Measurements from ENCODE around the gene ITGA2.

Gene ITGA2

DNA sequence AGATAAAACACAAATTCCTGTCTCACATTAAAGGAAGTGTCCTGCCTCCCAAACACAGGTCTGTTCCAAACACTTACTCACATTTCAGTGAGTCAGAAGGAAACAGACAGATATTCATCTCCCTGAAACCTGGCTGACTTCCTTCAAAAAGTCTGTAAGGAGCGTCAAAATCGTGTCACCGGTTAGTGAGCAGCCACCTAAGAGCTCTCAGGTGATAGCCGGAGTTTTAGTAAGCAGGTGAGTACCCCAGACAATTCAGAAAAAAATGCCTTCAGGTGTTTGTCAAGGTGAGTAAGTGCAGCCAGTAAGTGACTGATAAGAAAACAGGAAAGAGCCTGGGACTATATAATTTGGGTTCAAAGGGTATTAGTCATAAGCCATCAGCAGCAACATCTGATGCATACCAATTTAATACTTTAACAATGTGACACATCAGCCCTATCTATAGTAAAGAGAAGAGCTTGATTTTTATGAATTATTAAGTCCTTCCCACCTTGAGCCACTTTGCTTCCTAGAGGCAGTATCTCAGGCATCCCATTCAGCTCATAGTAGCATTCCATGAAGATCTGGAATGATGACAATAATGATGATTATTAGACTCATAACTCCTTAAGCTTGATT lies 1.3 kb upstream of the ITGA2 start:
- DNase-seq (ENCODE audit: low read depth): peak; percentile 64
- H3K4me3 ChIP-seq (ENCODE audit: control insufficient read depth, low read depth, low read length): no peak overlapping the region
- TF ChIP-seq, protein P1, sequence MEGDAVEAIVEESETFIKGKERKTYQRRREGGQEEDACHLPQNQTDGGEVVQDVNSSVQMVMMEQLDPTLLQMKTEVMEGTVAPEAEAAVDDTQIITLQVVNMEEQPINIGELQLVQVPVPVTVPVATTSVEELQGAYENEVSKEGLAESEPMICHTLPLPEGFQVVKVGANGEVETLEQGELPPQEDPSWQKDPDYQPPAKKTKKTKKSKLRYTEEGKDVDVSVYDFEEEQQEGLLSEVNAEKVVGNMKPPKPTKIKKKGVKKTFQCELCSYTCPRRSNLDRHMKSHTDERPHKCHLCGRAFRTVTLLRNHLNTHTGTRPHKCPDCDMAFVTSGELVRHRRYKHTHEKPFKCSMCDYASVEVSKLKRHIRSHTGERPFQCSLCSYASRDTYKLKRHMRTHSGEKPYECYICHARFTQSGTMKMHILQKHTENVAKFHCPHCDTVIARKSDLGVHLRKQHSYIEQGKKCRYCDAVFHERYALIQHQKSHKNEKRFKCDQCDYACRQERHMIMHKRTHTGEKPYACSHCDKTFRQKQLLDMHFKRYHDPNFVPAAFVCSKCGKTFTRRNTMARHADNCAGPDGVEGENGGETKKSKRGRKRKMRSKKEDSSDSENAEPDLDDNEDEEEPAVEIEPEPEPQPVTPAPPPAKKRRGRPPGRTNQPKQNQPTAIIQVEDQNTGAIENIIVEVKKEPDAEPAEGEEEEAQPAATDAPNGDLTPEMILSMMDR (conservative IDR thresholded peaks at IDR 0.05; ENCODE audit: control insufficient read depth, insufficient read depth, low read depth, low read length): no peak

DNA sequence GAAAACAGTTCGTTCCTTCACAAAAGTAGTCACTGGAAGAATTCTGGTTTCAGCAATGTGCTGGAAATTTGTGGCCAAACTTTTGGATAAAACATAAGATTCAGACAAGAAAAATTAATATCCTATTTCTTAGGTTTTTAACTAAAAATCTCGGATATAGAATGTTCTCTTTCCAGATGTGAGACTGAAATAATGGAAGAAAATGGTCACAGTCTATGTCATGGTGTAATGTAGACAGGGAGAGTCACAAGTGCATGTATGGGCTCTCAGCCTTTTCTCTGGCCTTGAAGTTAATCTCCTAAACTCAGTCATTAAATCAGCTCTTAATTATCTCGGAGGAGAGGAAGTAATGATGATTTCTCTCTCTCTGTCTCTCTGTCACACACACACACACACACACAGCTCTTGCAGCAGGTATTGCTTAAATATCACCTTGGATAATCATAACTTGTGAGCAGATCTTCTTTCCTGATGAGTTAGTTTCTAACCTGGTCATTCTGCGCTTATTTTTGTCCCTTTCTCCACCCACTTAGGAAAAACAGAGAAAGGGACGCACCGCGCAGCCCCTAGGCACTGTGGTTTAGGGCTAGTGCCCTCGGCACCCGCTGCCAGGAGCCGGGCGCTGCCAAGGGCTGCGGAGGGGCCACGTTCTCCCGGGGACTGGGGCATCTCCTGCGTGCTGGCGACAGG lies 672 bp upstream of the ITGA2 start:
- TF ChIP-seq, protein P1 (conservative IDR thresholded peaks at IDR 0.05; ENCODE audit: control insufficient read depth, insufficient read depth, low read depth, low read length): no peak
- H3K4me3 ChIP-seq (ENCODE audit: control insufficient read depth, low read depth, low read length): peak overlapping the region; percentile 88
- DNase-seq (ENCODE audit: low read depth): no peak

DNA sequence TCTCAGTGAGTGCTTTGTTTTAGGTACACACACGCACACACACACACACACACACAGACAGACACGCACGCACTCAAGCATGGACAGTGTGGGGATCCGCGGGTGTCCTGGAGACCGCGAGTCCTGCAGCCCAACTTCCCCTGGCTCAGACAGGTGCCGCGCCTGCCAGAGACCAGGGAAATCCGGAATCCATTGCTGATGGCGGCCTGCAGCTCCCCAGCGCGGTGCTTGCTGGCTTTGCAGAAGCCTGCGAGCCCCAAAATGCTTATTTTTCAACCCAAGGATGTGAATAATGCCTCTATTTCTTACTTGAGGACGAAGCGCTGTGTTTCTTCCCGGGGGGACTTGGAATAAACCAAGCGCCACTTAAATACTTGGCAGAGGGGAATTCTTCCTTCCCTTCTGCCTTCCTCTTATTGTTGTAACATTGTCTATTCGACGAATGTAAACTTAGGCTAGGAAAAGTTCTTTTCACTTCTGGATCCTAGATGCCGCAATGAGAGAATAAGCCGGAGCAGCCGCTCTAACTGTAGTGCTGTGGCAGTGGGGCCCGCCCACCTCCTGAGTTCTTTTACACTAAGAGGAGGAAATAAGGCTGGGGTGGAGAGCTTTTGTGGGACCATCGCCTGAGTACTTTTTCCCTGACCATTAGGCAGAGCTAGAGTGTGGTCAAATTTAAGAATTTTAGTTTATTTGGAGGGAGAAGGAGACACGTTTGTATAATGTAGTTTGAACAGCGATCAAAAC lies 802 bp downstream of the ITGA2 start:
- TF ChIP-seq, protein P1 (conservative IDR thresholded peaks at IDR 0.05; ENCODE audit: control insufficient read depth, insufficient read depth, low read depth, low read length): peak; percentile 33
- peak; percentile 45 for DNase-seq (ENCODE audit: low read depth)

DNA sequence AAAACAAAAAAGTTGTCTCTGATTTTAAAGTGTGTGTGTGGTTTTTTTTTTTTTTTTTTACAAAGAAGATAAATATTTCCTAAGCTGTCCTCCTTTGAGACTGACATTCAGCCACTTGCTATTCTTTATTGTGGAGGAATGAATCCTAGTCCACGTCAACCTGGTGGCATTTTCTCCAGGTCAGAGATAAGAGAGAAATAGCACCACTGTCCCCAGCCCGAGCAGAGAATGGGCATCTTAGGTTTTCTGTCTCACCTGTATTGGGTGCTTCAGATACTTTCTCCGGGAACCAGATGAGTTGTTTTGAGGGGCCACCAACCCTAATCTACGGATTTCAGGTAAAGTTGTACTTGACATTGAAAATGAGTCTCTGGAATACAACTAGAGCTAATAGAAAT lies 1.4 kb downstream of the ITGA2 start:
- H3K4me3 ChIP-seq (ENCODE audit: control insufficient read depth, low read depth, low read length): peak overlapping the region; percentile 88
- TF ChIP-seq, protein P1 (conservative IDR thresholded peaks at IDR 0.05; ENCODE audit: control insufficient read depth, insufficient read depth, low read depth, low read length): no peak
- DNase-seq (ENCODE audit: low read depth): no peak

More for the DNA sequence above, 802 bp downstream of the ITGA2 start:
- peak overlapping the region; percentile 88 for H3K4me3 ChIP-seq (ENCODE audit: control insufficient read depth, low read depth, low read length)

DNA sequence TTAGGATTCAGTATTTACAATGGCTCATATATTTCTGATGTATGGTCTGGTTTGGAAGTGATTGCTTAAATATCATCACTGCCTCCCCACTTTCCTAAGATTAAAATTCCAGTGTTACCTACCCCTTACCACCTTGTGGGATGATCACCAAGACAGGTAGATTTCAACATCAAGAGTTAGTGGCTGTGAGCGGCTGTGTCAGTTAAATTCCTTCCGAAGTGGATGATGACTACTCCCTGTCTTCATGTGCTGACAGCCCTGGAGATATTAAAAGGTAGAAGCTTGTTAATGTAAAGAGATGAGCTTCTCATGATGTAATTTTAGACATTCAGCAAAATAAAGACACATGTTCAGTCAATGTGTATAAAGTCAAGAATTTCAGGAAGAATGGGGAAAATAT lies 4.2 kb downstream of the ITGA2 start:
- H3K4me3 ChIP-seq (ENCODE audit: control insufficient read depth, low read depth, low read length): no peak overlapping the region
- TF ChIP-seq, protein P1 (conservative IDR thresholded peaks at IDR 0.05; ENCODE audit: control insufficient read depth, insufficient read depth, low read depth, low read length): no peak
- no peak for DNase-seq (ENCODE audit: low read depth)

DNA sequence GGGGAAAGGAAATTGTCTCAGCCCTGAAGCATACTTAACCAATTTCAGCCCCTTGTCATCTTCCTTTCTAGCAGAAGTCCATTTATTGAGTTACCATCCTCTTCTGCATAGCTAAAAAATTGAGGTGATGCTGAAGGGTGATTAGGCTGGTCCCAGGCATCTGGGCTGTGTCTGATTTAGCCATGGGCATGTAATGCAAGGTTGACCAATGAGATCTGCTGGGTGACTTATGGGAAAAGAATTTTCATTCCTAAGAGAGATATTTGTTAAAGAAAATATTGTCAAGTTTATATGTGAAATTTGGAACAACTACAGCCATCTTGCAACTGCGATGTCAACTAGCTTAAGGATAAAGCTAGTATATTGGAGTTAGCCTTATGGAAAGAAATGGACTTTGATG lies 5.1 kb downstream of the ITGA2 start:
- no peak overlapping the region for H3K4me3 ChIP-seq (ENCODE audit: control insufficient read depth, low read depth, low read length)
- TF ChIP-seq, protein P1 (conservative IDR thresholded peaks at IDR 0.05; ENCODE audit: control insufficient read depth, insufficient read depth, low read depth, low read length): no peak
- peak; percentile 26 for DNase-seq (ENCODE audit: low read depth)
